NOMO-1 treated with DMSO at 0.1 percent for 48 hours (cell line): ENCODE data around the gene ATG7.

Experiments used
- DNase-seq: peaks from one replicate; lab custom pipeline; 2025; ENCODE audit not compliant: unreplicated experiment; lab: John Stamatoyannopoulos, UW

Gene ATG7

GRCh38 chr3:11271986-11272904, at the start of gene ATG7:
Gene ATG7, plus strand, starts transcription at chr3:11272397. Its CDS starts 26,299 bp downstream, at chr3:11298696.
- peak; percentile 93 for DNase-seq

GRCh38 chr3:11224010-11224409, 48.2 kb upstream of the ATG7 start:
- DNase-seq = no peak

GRCh38 chr3:11224870-11225229, 47.3 kb upstream of the ATG7 start:
- DNase-seq = no peak

- DNase-seq = no peak
Observed at GRCh38 chr3:11226042-11226370, 46.2 kb upstream of the ATG7 start.

GRCh38 chr3:11228041-11228440, 44.2 kb upstream of the ATG7 start:
- no peak for DNase-seq

- DNase-seq = no peak
Observed at GRCh38 chr3:11230125-11230524, 42.1 kb upstream of the ATG7 start.

- peak; percentile 27 for DNase-seq
Observed at GRCh38 chr3:11230832-11231231, 41.4 kb upstream of the ATG7 start.

- DNase-seq = no peak
Observed at GRCh38 chr3:11235385-11235784, 36.8 kb upstream of the ATG7 start.

GRCh38 chr3:11236588-11237461, 35.4 kb upstream of the ATG7 start:
- DNase-seq = peak; percentile 2

- DNase-seq = no peak
Observed at GRCh38 chr3:11238060-11238459, 34.1 kb upstream of the ATG7 start.

GRCh38 chr3:11238880-11239279, 33.3 kb upstream of the ATG7 start:
- DNase-seq = no peak

- no peak for DNase-seq
Observed at GRCh38 chr3:11239796-11240195, 32.4 kb upstream of the ATG7 start.

- no peak for DNase-seq
Observed at GRCh38 chr3:11240496-11240895, 31.7 kb upstream of the ATG7 start.

- DNase-seq = no peak
Observed at GRCh38 chr3:11244121-11244677, 28.0 kb upstream of the ATG7 start.

GRCh38 chr3:11245276-11245675, 26.9 kb upstream of the ATG7 start:
- DNase-seq = no peak

- DNase-seq = no peak
Observed at GRCh38 chr3:11245827-11246662, 26.2 kb upstream of the ATG7 start.

- no peak for DNase-seq
Observed at GRCh38 chr3:11246663-11246970, 25.6 kb upstream of the ATG7 start.

- DNase-seq = no peak
Observed at GRCh38 chr3:11247362-11247761, 24.8 kb upstream of the ATG7 start.

- DNase-seq = no peak
Observed at GRCh38 chr3:11248596-11248995, 23.6 kb upstream of the ATG7 start.

- DNase-seq = no peak
Observed at GRCh38 chr3:11250902-11251806, 21.0 kb upstream of the ATG7 start.
